Osteocyte (in vitro differentiated cells): ENCODE data around the gene ABCC6. TPM values are rescaled to one million over a fixed set of nuclear protein-coding genes. Genes with fewer than 3 reads are reported as not detected.
"Not testable (repeated sequence)": the region's sequence is repeated elsewhere in the genome, so short reads cannot be mapped to it uniquely, and the experiment has no call there.

Source experiments
- DNase-seq: peaks from one replicate; pipeline ENCODE4 v3.0.0; 2021; ENCODE audit warnings: mixed read lengths; ENCODE audit not compliant: unreplicated experiment; ENCODE audit errors: extremely low spot score
- H3K27ac Mint-ChIP-seq: one replicate; pipeline ENCODE4 v1.8.0; 2021; ENCODE audit warnings: mild to moderate bottlenecking, mixed read lengths; ENCODE audit not compliant: unreplicated experiment
- H3K27me3 Mint-ChIP-seq: one replicate; pipeline ENCODE4 v1.8.0; 2021; ENCODE audit warnings: mixed read lengths; ENCODE audit not compliant: unreplicated experiment
- H3K36me3 Mint-ChIP-seq: one replicate; pipeline ENCODE4 v1.8.0; 2021; ENCODE audit warnings: mixed read lengths; ENCODE audit not compliant: unreplicated experiment
- H3K4me1 Mint-ChIP-seq: one replicate; pipeline ENCODE4 v1.8.0; 2021; ENCODE audit warnings: mixed read lengths; ENCODE audit not compliant: unreplicated experiment
- H3K4me3 Mint-ChIP-seq: one replicate; pipeline ENCODE4 v1.8.0; 2021; ENCODE audit warnings: mild to moderate bottlenecking, moderate library complexity, mixed read lengths; ENCODE audit not compliant: unreplicated experiment
- H3K9me3 Mint-ChIP-seq: one replicate; pipeline ENCODE4 v1.8.0; 2021; ENCODE audit warnings: mixed read lengths; ENCODE audit not compliant: unreplicated experiment
- CTCF ChIP-seq: fragments of 200-600 bp; sonication (generic); IDR thresholded peaks from 2 replicates; pipeline ENCODE4 v1.5.0; 2021; ENCODE audit warnings: antibody characterized with exemption, mild to moderate bottlenecking, moderate library complexity
- total RNA-seq: library from RNA; stranded (reverse); gene quantifications from 2 replicates; pipeline ENCODE4 v1.2.1, GENCODE V29; 2021

The ABCC6 gene
- total RNA-seq, 1 donor from 2014 or later = 1.4 TPM

- no peak overlapping the region for H3K4me3 Mint-ChIP-seq
- peaks cover 15% of the 10 kb centered on the region for H3K4me1 Mint-ChIP-seq
- no peaks in the 10 kb centered on the region for H3K9me3 Mint-ChIP-seq
- peaks cover 11% of the 10 kb centered on the region for H3K36me3 Mint-ChIP-seq
- no peak for TF ChIP-seq CTCF
- no peak overlapping the region for H3K27ac Mint-ChIP-seq
- DNase-seq = no peak
- H3K27me3 Mint-ChIP-seq = no peaks in the 10 kb centered on the region
These were observed 73.6 kb downstream of the ABCC6 start for GRCh38 chr16:16149710-16150116.

GRCh38 chr16:16148755-16149154 is 74.5 kb downstream of the ABCC6 start:
- TF ChIP-seq CTCF = no peak
- DNase-seq = no peak
- H3K4me1 Mint-ChIP-seq = peaks cover 15% of the 10 kb centered on the region
- peaks cover 16% of the 10 kb centered on the region for H3K36me3 Mint-ChIP-seq
- H3K27me3 Mint-ChIP-seq = no peaks in the 10 kb centered on the region
- no peaks in the 10 kb centered on the region for H3K9me3 Mint-ChIP-seq
- no peak overlapping the region for H3K27ac Mint-ChIP-seq
- H3K4me3 Mint-ChIP-seq = no peak overlapping the region

GRCh38 chr16:16148000-16148599 is 75.2 kb downstream of the ABCC6 start:
- H3K27me3 Mint-ChIP-seq, H3K4me3 Mint-ChIP-seq, H3K27ac Mint-ChIP-seq, H3K9me3 Mint-ChIP-seq, DNase-seq: not testable (repeated sequence)
- Mint-ChIP-seq H3K4me1 (peaks cover 15% of the 10 kb centered on the region), H3K36me3 (peaks cover 18% of the 10 kb centered on the region)

- TF ChIP-seq CTCF = no peak
- no peak overlapping the region for H3K4me3 Mint-ChIP-seq
- no peaks in the 10 kb centered on the region for H3K27me3 Mint-ChIP-seq
- peaks cover 22% of the 10 kb centered on the region for H3K36me3 Mint-ChIP-seq
- no peak for DNase-seq
- H3K27ac Mint-ChIP-seq = no peak overlapping the region
- peaks cover 15% of the 10 kb centered on the region for H3K4me1 Mint-ChIP-seq
- no peaks in the 10 kb centered on the region for H3K9me3 Mint-ChIP-seq
These were observed 75.8 kb downstream of the ABCC6 start for GRCh38 chr16:16147316-16147999.

GRCh38 chr16:16146380-16147315 is 76.6 kb downstream of the ABCC6 start:
- peaks cover 27% of the 10 kb centered on the region for H3K36me3 Mint-ChIP-seq
- no peaks in the 10 kb centered on the region for H3K9me3 Mint-ChIP-seq
- no peak overlapping the region for H3K4me3 Mint-ChIP-seq
- H3K4me1 Mint-ChIP-seq = peaks cover 15% of the 10 kb centered on the region
- DNase-seq = no peak
- TF ChIP-seq CTCF = no peak
- no peak overlapping the region for H3K27ac Mint-ChIP-seq
- H3K27me3 Mint-ChIP-seq = no peaks in the 10 kb centered on the region
